SH-SY5Y (cell line): Measurements from ENCODE around the gene MBD2.

Experiments
- GATA2 ChIP-seq: IDR thresholded peaks from 2 replicates; pipeline ENCODE4 v1.6.1; 2011; ENCODE audit warnings: mild to moderate bottlenecking, low read depth, low read length
- GATA3 ChIP-seq: IDR thresholded peaks from 2 replicates; pipeline ENCODE4 v1.6.1; 2011; ENCODE audit warnings: low read depth, mild to moderate bottlenecking, low read length, moderate library complexity

DNA sequence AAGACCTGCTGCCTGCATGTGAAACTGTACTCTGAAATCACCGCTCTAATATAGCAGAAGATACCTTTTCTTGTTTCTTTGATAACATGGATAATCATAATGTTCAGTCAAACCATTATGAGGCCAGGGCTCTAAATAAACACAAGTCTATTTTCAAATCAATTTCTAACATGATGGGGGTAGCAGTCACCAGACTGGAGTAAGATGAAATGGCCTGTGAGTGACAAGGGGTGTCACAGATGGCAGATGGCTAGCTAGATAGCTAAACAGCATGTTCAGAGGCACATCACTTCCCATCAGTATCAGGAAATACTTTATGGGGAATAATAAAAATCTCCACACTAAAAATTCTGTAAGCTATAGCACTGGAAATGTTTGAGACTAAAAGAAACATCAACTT is 14.0 kb downstream of the MBD2 start:
- TF ChIP-seq GATA2 (no peak), GATA3 (no peak)
